Left ventricle myocardium inferior (tissue), 1 donor: ENCODE data around the gene GRPR. TPM values are rescaled to one million over a fixed set of nuclear protein-coding genes. Genes with fewer than 3 reads are reported as not detected.

ENCODE experiments used
- DNase-seq: peaks from one replicate; pipeline ENCODE4 v3.0.0-alpha.2; 2020
- H3K27ac ChIP-seq: fragments of 200-600 bp; replicated peaks from 2 replicates; pipeline ENCODE4 v1.8.0; 2021
- H3K27me3 ChIP-seq: fragments of 200-600 bp; 2 replicates; pipeline ENCODE4 v1.8.0; 2021; ENCODE audit warnings: low read depth
- H3K36me3 ChIP-seq: fragments of 200-600 bp; 2 replicates; pipeline ENCODE4 v1.8.0; 2021
- H3K4me1 ChIP-seq: fragments of 200-600 bp; 2 replicates; pipeline ENCODE4 v1.8.0; 2021
- H3K4me3 ChIP-seq: fragments of 200-600 bp; 2 replicates; pipeline ENCODE4 v1.8.0; 2021; ENCODE audit warnings: mild to moderate bottlenecking, moderate library complexity
- H3K9me3 ChIP-seq: fragments of 200-600 bp; replicated peaks from 2 replicates; pipeline ENCODE4 v1.8.0; 2021
- intact Hi-C: fragments of 100-400 bp; cut with micrococcal nuclease; formaldehyde crosslinking; loops from one replicate; pipeline ENCODE4 v1.11.0; 2022
- total RNA-seq: library from RNA; stranded (reverse); fragmentation: NEBNext Ultra II Directional; extraction: Animal tissue kit (Norgen Biotek cat#: 25700); gene quantifications from one replicate; pipeline ENCODE4 v1.2.1, GENCODE V29; 2021
- TF ChIP-seq, protein P1 (sequence below): fragments of 200-600 bp; IDR thresholded peaks from 2 replicates; pipeline ENCODE4 v1.8.0; 2021; ENCODE audit warnings: antibody characterized with exemption, mild to moderate bottlenecking, borderline replicate concordance
- donor health status: DM: no; HTN: yes; CAD: no; lungs with severe emphysema.

GRPR gene
- total RNA-seq, 1 donor from 2014 or later: 0.30 TPM

DNA sequence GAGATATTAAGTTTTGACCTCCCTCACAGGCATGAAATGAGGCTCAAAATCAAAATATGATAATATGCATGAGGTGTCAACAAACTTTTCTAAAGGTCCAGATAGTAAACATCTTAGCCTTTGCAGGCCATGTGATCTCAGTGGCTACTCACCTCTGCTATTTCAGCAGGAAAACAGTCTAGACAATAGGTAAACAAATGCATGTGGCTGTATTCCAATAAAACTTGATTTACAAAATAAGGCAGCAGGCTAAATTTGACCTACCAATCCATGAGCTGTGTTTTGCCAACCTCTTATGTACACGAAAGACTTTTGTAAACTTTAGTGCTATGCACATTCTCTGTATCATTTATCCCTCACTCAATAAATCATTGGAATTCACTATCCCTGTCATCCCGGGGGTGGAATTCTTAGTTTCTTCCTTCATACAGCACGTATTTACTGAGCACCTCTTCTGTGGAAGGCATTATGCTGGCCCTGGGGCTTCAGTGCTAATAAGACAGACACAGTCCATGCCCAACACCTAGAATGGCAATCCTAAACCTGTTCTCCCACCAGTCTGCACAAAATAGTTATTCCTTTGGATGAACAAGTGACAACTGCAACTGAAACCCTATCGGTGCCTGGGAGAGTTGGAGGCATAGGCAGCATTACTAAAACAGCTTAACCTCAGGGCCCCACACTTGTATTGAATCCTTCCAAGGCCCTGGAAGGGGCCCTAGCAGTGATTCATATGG, 63.8 kb downstream of the GRPR start:
- no peaks in the 10 kb centered on the region for H3K4me1 ChIP-seq
- H3K4me3 ChIP-seq: no peak overlapping the region
- intact Hi-C loops: no loop called here
- no peak overlapping the region for H3K27ac ChIP-seq
- TF ChIP-seq, protein P1, sequence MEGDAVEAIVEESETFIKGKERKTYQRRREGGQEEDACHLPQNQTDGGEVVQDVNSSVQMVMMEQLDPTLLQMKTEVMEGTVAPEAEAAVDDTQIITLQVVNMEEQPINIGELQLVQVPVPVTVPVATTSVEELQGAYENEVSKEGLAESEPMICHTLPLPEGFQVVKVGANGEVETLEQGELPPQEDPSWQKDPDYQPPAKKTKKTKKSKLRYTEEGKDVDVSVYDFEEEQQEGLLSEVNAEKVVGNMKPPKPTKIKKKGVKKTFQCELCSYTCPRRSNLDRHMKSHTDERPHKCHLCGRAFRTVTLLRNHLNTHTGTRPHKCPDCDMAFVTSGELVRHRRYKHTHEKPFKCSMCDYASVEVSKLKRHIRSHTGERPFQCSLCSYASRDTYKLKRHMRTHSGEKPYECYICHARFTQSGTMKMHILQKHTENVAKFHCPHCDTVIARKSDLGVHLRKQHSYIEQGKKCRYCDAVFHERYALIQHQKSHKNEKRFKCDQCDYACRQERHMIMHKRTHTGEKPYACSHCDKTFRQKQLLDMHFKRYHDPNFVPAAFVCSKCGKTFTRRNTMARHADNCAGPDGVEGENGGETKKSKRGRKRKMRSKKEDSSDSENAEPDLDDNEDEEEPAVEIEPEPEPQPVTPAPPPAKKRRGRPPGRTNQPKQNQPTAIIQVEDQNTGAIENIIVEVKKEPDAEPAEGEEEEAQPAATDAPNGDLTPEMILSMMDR: no peak
- DNase-seq: no peak
- no peaks in the 10 kb centered on the region for H3K9me3 ChIP-seq
- no peaks in the 10 kb centered on the region for H3K36me3 ChIP-seq
- H3K27me3 ChIP-seq: no peaks in the 10 kb centered on the region

DNA sequence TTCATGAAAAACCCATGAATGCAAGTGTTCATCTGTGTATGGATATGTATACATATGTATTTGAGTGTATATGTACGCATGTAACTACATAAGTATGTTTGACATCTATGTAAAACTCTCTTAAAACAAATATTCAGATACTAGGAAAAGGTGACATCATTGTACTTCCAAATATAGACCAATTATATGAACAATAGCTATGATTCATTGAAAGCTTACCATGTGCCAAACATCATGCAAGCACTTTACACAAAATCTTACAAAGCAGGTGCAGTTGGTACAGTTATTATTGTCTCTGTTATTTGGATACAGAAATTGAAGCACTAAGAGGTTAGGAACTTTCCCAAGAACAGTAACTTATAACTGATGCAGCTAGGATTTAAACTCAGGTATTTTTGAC, 65.3 kb downstream of the GRPR start:
- Histone ChIP-seq H3K4me3 (no peak overlapping the region), H3K9me3 (no peaks in the 10 kb centered on the region), H3K36me3 (no peaks in the 10 kb centered on the region), H3K4me1 (no peaks in the 10 kb centered on the region), H3K27me3 (no peaks in the 10 kb centered on the region), H3K27ac (no peak overlapping the region)
- TF ChIP-seq, protein P1: no peak
- intact Hi-C loops: no loop called here
- DNase-seq: no peak

DNA sequence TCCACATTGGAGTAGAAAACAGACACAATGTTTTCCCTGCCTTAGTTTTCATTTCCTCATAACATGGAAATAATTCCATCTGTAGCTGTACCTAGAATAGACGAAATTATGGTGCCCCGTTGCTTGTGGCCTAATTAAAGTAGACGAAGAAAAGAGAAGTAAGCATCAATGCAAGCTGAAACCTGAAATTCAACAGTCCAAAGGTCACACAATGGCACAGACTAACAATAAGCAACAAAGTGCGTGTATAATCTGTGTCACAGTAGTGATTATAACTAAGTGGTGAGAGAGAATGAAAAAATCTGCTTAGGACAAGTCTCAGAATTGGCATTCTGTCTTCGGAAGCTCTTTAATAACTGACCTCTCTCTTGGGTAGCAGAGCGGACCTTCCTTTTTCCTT, 68.2 kb downstream of the GRPR start:
- no peak for DNase-seq
- intact Hi-C loops: no loop called here
- H3K4me1 ChIP-seq: no peaks in the 10 kb centered on the region
- no peaks in the 10 kb centered on the region for H3K9me3 ChIP-seq
- no peak overlapping the region for H3K27ac ChIP-seq
- TF ChIP-seq, protein P1: no peak
- no peak overlapping the region for H3K4me3 ChIP-seq
- H3K27me3 ChIP-seq: no peaks in the 10 kb centered on the region
- no peaks in the 10 kb centered on the region for H3K36me3 ChIP-seq

DNA sequence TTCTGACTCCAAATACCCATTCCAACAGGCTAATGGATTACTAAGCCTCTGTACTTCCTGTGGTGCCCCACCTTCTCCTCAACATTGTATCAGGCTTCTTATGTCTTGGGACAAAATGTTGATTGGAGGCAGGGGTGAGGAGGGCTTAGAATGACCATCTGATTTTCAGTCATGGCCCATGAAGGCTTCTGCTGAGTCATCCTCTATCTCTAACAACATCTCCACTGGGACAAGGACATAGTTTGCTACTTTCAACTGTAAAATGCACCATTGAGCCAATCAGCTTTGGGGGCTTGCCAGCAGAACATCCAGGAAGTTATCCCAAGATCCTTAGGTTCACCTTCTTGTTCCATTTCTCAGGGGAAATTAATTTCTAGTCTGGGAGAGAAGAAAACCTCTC, 73.5 kb downstream of the GRPR start:
- DNase-seq: no peak
- H3K27me3 ChIP-seq: no peaks in the 10 kb centered on the region
- intact Hi-C loops: no loop called here
- no peak overlapping the region for H3K27ac ChIP-seq
- TF ChIP-seq, protein P1: no peak
- H3K9me3 ChIP-seq: no peaks in the 10 kb centered on the region
- H3K4me3 ChIP-seq: no peak overlapping the region
- no peaks in the 10 kb centered on the region for H3K4me1 ChIP-seq
- no peaks in the 10 kb centered on the region for H3K36me3 ChIP-seq

DNA sequence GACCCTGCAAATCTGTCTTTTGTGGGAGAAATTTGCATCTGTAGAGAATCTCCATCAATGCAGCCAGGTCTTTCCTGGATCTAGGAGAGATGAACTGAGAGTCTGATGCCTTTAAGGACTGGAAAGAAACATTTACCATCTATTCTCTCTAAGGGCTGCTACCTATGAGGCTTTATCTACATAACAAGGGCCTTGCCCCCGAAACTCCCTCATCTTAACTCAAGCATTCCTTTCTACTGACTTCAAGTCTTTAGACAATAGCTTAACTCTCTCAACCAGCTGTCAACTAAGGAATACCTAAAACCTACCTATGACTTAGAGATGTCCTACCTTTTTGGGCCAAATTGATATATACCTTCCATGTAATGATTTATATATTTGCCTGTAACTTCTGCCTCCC, 76.0 kb downstream of the GRPR start:
- intact Hi-C loops: no loop called here
- H3K27ac ChIP-seq: no peak overlapping the region
- H3K9me3 ChIP-seq: no peaks in the 10 kb centered on the region
- TF ChIP-seq, protein P1: no peak
- no peak for DNase-seq
- no peaks in the 10 kb centered on the region for H3K27me3 ChIP-seq
- no peaks in the 10 kb centered on the region for H3K4me1 ChIP-seq
- no peak overlapping the region for H3K4me3 ChIP-seq
- no peaks in the 10 kb centered on the region for H3K36me3 ChIP-seq

DNA sequence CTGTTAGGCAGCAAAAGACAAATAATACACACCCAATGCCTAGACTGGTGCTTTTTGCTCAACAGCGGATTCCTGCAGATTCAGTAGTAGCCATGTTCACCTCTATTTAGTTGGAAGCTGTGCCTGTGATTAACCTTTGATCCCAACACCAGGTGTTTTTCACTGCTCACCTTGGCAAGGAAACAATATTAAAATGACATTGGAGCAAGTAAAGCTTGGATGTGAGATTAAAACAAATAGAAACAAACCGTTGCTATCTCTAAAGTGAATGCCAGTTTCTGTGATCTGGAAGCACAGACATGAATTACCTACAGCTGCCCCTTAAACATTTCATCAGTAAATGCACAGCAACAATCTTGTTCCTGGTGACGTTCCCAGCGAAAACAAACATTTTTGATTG, 79.6 kb downstream of the GRPR start:
- intact Hi-C loops: no loop called here
- Histone ChIP-seq H3K9me3 (no peaks in the 10 kb centered on the region), H3K4me3 (no peak overlapping the region), H3K4me1 (no peaks in the 10 kb centered on the region), H3K27me3 (no peaks in the 10 kb centered on the region), H3K27ac (no peak overlapping the region), H3K36me3 (no peaks in the 10 kb centered on the region)
- TF ChIP-seq, protein P1: no peak
- no peak for DNase-seq
